GM15510 (cell line): ENCODE results near the gene MICU1.

Experiments
- POLR2A ChIP-seq: IDR thresholded peaks from 3 replicates; pipeline ENCODE4 v1.6.1; 2011; ENCODE audit warnings: borderline replicate concordance; ENCODE audit not compliant: insufficient read length; ENCODE audit errors: extremely low read depth

MICU1 gene

GRCh38 chr10:72639441-72639873 is 13.6 kb upstream of the MICU1 start:
- no peak for TF ChIP-seq POLR2A

GRCh38 chr10:72638586-72639440 is 12.9 kb upstream of the MICU1 start:
- no peak for TF ChIP-seq POLR2A

GRCh38 chr10:72637398-72637857 is 11.5 kb upstream of the MICU1 start:
- no peak for TF ChIP-seq POLR2A

DNA sequence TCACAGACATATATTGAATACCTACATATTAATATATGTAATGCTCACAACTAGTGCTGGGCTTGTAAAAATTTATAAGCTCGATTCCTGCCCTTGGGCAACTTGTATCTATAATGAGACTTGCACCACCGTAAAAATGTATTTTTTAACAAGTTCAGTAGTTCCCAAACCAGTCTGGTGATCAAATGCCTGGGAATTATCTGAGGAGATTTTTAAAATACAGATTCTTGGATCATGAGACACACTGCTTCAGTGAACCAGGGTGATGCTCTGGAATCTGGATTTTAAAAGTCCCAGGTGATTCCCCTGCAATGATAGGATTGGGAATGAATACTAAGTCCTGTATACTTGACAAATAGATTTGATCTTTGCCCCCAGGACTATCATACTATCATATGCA is 4.3 kb upstream of the MICU1 start:
- no peak for TF ChIP-seq POLR2A

DNA sequence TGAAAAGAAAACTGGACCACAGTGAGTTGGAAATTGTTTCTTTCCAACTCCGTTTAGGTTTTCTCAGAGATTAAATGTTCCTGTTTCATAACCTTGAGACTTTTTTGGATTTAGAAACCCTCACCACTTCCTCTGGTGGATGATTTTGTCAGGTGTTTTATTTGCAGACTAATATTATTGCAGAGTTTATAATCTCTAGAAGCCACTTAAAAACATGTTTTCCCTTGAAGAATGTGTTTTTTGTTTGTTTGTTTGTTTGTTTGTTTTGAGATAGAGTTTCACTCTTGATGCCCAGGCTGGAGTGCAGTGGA is 520 bp upstream of the MICU1 start:
- TF ChIP-seq POLR2A = no peak

DNA sequence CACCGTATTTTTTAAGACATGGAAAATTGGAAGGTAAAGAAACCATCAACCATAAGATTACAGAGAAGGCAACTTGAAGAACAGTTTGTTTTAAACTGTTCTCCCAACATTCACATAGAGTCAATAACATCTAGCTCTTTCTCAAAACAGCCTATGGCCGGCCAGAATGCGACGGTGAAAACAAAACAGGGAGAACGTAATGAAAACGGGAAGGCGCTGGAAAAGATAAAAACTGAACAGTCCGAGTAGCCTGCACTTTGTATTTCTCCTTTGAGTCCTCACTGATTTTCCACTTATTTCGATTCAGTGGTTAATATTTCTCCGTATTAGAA is 637 bp downstream of the MICU1 start:
- TF ChIP-seq POLR2A = no peak

DNA sequence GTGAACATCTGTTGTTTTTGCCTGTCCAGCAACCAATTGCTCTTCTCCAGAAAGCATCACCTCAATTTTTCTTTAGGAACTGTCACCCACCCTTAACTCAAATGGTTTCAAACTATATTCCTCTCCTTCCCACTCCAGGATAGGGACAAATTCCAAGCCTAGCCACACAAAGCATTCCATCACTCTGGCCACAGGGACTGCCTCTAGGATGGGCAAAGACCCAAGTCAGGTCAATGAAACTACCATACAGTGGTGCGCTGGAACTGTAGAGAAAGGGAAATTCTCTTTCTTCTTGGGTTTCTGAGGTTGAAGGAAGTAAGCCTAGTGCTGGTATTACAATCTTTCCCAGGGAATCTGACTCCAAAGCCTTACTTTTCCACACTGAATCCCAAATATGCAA is 3.6 kb downstream of the MICU1 start:
- TF ChIP-seq POLR2A = no peak

GRCh38 chr10:72616716-72617115 is 9.2 kb downstream of the MICU1 start:
- no peak for TF ChIP-seq POLR2A

GRCh38 chr10:72615970-72616369 is 9.9 kb downstream of the MICU1 start:
- TF ChIP-seq POLR2A = no peak

GRCh38 chr10:72612203-72612826 is 13.6 kb downstream of the MICU1 start:
- TF ChIP-seq POLR2A = no peak

GRCh38 chr10:72611783-72612182 is 14.1 kb downstream of the MICU1 start:
- no peak for TF ChIP-seq POLR2A

DNA sequence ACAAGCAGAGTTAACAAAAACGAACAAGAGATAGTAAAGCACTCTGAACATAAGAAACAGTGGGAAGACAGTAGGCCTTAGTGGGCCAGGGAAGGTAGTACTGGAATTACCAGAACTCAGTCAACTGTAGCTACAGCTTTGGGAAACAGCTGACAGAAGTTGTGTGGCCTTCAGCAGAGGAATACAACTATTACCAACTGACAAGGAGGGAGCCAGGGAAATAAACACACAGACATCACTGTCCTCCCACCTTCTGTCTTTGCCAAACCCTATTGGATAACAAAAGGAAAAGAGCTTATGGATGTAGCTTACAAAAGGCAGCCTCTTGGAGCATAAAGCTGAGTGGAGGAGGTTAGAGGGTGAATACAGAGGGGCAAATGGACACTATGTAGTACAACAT is 15.4 kb downstream of the MICU1 start:
- TF ChIP-seq POLR2A = no peak

DNA sequence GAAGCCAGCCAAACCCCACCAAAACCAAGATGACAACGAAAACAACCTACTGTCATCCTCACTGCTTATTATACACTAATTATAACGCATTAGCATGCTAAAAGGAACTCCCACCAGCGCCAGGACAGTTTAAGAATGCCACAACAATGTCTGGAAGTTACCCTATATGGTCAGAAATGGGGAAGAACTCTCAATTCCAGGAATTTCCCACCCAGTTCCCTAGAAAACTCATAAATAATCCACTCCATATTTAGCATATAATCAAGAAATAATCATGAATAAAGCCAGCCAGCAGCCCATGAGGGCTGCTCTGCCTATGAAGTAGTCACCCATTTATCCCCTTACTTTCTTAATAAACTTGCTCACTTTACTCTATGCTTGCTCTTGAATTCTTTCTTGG is 20.8 kb downstream of the MICU1 start:
- TF ChIP-seq POLR2A = no peak

GRCh38 chr10:72601144-72601543 is 24.7 kb downstream of the MICU1 start:
- no peak for TF ChIP-seq POLR2A

GRCh38 chr10:72598769-72599701 is 26.8 kb downstream of the MICU1 start:
- no peak for TF ChIP-seq POLR2A

DNA sequence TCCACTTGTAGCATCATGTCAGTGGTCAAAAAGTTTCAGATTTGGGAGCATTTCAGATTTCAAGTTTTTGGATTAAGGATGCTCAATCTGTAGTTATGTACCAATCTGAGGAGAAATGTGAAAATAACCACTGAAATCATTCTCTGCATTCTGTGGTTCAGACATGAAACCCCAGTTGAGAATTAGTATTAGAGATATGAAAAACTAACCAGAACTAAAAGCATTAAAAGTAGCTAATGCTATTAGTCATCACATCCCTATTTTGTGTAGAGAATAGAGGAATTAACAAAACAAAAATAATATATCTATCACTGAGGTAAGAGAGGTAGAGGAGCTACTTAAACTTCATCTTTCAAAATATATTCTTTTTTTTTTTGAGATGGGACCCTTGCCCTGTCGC is 28.0 kb downstream of the MICU1 start:
- TF ChIP-seq POLR2A = no peak

DNA sequence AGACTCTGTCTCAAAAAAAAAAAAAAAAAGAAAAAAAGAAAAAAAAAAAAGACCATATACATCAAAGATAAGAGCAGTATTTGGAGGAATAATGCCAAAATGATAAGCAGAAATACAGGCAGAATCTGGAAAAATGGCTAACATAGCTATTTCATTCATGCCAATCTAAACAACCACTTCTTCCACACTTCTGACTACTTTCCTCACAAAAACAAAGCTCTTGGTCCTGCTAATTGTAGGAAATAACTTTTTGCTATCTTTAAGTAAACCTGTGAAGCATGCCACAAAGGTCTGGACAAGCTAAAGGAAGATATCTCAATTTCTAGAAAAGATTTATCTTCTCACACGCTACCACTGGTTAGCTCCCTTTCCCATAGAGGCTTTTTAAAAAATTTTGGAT is 30.4 kb downstream of the MICU1 start:
- TF ChIP-seq POLR2A = no peak
